Smooth muscle cell (in vitro differentiated cells): ENCODE results near the gene TAMM41. TPM values are rescaled to one million over a fixed set of nuclear protein-coding genes. Genes with fewer than 3 reads are reported as not detected.
"Not testable (repeated sequence)": the region's sequence is repeated elsewhere in the genome, so short reads cannot be mapped to it uniquely, and the experiment has no call there.

Experiments
- DNase-seq: peaks from one replicate; lab custom pipeline; 2025; ENCODE audit not compliant: unreplicated experiment; lab: John Stamatoyannopoulos, UW
- H2AFZ ChIP-seq: fragments of 200-600 bp; sonication (generic); 2 replicates; pipeline ENCODE4 v1.6.0; 2016; ENCODE audit warnings: antibody characterized with exemption, low read depth, mild to moderate bottlenecking
- H3F3A ChIP-seq: fragments of 200-600 bp; sonication (generic); 2 replicates; pipeline ENCODE4 v1.6.0; 2017; ENCODE audit warnings: antibody characterized with exemption, low read depth
- H3K27ac ChIP-seq: fragments of 200-600 bp; sonication (generic); 2 replicates; pipeline ENCODE4 v1.5.1; 2016; ENCODE audit warnings: low read depth, mild to moderate bottlenecking
- H3K27me3 ChIP-seq: fragments of 200-600 bp; sonication (generic); 2 replicates; pipeline ENCODE4 v1.6.1; 2016; ENCODE audit warnings: low read depth, mild to moderate bottlenecking
- H3K36me3 ChIP-seq: fragments of 200-600 bp; sonication (generic); 2 replicates; pipeline ENCODE4 v1.5.1; 2016; ENCODE audit warnings: low read depth
- H3K4me1 ChIP-seq: fragments of 200-600 bp; sonication (generic); 2 replicates; pipeline ENCODE4 v1.5.1; 2016; ENCODE audit warnings: low read depth
- H3K4me2 ChIP-seq: fragments of 200-600 bp; sonication (generic); 2 replicates; pipeline ENCODE4 v1.6.0; 2016; ENCODE audit warnings: mild to moderate bottlenecking
- H3K4me3 ChIP-seq: fragments of 200-600 bp; sonication (generic); 2 replicates; pipeline ENCODE4 v1.5.1; 2016; ENCODE audit warnings: mild to moderate bottlenecking
- H3K79me2 ChIP-seq: fragments of 200-600 bp; sonication (generic); 2 replicates; pipeline ENCODE4 v1.6.0; 2016; ENCODE audit warnings: low read depth, mild to moderate bottlenecking
- H3K9ac ChIP-seq: fragments of 200-600 bp; sonication (generic); 2 replicates; pipeline ENCODE4 v1.6.0; 2016; ENCODE audit warnings: low read depth
- H3K9me3 ChIP-seq: fragments of 200-600 bp; sonication (generic); replicated peaks from 2 replicates; pipeline ENCODE4 v1.5.1; 2016; ENCODE audit warnings: low read depth
- H4K20me1 ChIP-seq: fragments of 200-600 bp; sonication (generic); 2 replicates; pipeline ENCODE4 v1.6.0; 2016; ENCODE audit warnings: low read depth
- CTCF ChIP-seq: fragments of 200-600 bp; sonication (generic); IDR thresholded peaks from 2 replicates; pipeline ENCODE4 v1.5.1; 2017; ENCODE audit warnings: borderline replicate concordance, mild to moderate bottlenecking, antibody characterized with exemption; ENCODE audit not compliant: insufficient read depth, poor library complexity, severe bottlenecking
- WGBS: methylation state at CpG from one replicate; pipeline ENCODE4 v1.1.7; 2016; ENCODE audit warnings: low lambda C conversion rate; 5-methylcytosine and 5-hydroxymethylcytosine counted together
- polyA plus RNA-seq: library from polyadenylated mRNA; unstranded; fragments of >200 nt; fragmentation: Nextera tagmentation; extraction: Ambion mirVana; gene quantifications from 2 replicates; pipeline ENCODE4 v1.2.1, GENCODE V29; 2016
- total RNA-seq: library from RNA; depleted of rRNA; stranded (reverse); fragments of >200 nt; gene quantifications from 2 replicates; pipeline ENCODE4 v1.2.3, GENCODE V29; 2014

Gene TAMM41
- 5.9 and 8.1 TPM in 2 replicates for total RNA-seq
- 14.6 and 15.4 TPM in 2 replicates for polyA plus RNA-seq

- peak; percentile 49 for DNase-seq
- H3K4me2 ChIP-seq, result peak within 1 kb of the TSS; percentile 92
- H3K4me3 ChIP-seq, result peak within 1 kb of the TSS; percentile 75
- peaks cover 26% of the 10 kb centered on the region for H3K79me2 ChIP-seq
- H4K20me1 ChIP-seq, result no peaks in the 10 kb centered on the region
- H3K27ac ChIP-seq, result peak within 1 kb of the TSS; percentile 63
- H3K27me3 ChIP-seq, result no peaks in the 10 kb centered on the region
- peak within 1 kb of the TSS; percentile 98 for H2AFZ ChIP-seq
- WGBS, result 3% methylated on average over 69 of the region's 71 CpGs
- H3K4me1 ChIP-seq, result peaks cover 10% of the 10 kb centered on the region
- H3K9me3 ChIP-seq, result no peaks in the 10 kb centered on the region
- H3K9ac ChIP-seq, result peak within 1 kb of the TSS; percentile 73
- peak; percentile 42 for TF ChIP-seq CTCF
- H3K36me3 ChIP-seq, result no peaks in the 10 kb centered on the region
- H3F3A ChIP-seq, result no peaks in the 10 kb centered on the region
Measured at GRCh38 chr3:11846281-11847266, at the start of gene TAMM41. TAMM41 (minus strand) TSS chr3:11846885; CDS start chr3:11846636, 249 bp downstream.

DNA sequence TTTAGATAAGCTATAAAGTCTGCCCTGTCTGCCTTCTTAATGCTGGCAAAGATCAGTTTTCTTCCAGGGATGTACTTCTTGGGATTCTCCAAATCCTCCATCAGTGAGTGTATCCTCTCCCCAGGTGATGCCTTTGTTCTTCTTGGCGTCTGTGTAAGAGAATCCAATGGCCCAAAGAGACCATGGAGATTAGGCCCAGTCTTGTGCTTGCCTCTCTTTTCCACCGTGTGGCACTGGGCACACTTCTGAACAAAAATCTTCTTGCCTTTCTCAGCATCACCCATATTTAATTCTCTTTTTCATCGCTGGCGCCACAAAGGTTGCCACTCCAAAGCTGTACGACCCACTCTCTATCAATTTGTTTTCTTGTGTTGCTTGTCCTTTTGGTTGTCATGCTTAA lies 32.2 kb upstream of the TAMM41 start:
- Histone ChIP-seq H3K36me3 (no peaks in the 10 kb centered on the region), H4K20me1 (no peaks in the 10 kb centered on the region), H3K9ac (no peak overlapping the region), H3K27ac (no peak overlapping the region), H3K9me3 (no peaks in the 10 kb centered on the region), H3K27me3 (no peaks in the 10 kb centered on the region), H3K4me2 (no peak overlapping the region), H3F3A (no peaks in the 10 kb centered on the region), H3K79me2 (no peaks in the 10 kb centered on the region), H3K4me1 (no peaks in the 10 kb centered on the region), H2AFZ (no peak overlapping the region), H3K4me3 (no peak overlapping the region)
- 78% methylated on average over 5 of the region's 5 CpGs for WGBS
- DNase-seq, result no peak
- no peak for TF ChIP-seq CTCF

DNA sequence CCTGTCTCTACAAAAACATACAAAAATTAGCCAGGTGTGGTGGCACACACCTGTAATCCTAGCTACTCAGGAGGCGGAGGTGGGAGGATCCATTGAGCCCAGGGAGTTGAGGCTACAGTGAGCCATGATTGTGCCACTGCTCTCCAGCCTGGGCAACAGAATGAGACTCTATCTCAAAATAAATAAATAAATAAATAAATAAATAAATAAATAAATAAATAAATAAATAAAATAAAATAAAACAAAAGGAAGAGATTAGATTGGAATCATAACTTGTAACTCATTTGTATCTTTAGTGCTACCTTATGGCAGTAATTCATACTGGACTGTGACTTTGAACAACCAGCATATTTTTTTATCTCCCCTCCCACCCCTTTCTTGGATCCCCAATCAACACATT lies 28.0 kb upstream of the TAMM41 start:
- H3K4me3 ChIP-seq, H4K20me1 ChIP-seq, H3K4me2 ChIP-seq, H3K27ac ChIP-seq, H3K36me3 ChIP-seq, H3F3A ChIP-seq, H3K79me2 ChIP-seq, H2AFZ ChIP-seq, H3K4me1 ChIP-seq, DNase-seq, H3K27me3 ChIP-seq, H3K9me3 ChIP-seq, H3K9ac ChIP-seq: not testable (repeated sequence)
- WGBS, result 87% methylated on average over 1 of the region's 1 CpG

DNA sequence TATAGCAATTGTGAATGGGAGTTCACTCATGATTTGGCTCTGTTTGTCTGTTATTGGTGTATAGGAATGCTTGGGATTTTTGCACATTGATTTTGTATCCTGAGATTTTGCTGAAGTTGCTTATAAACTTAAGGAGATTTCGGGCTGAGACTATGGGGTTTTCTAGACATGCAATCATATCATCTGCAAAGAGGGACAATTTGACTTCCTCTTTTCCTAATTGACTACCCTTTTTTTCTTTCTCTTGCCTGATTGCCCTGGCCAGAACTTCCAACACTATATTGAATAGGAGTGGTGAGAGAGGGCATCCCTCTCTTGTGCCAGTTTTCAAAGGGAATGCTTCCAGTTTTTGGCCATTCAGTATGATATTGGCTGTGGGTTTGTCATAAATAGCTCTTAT lies 17.1 kb upstream of the TAMM41 start:
- not testable (repeated sequence) for H3K79me2 ChIP-seq
- 90% methylated on average over 1 of the region's 1 CpG for WGBS

DNA sequence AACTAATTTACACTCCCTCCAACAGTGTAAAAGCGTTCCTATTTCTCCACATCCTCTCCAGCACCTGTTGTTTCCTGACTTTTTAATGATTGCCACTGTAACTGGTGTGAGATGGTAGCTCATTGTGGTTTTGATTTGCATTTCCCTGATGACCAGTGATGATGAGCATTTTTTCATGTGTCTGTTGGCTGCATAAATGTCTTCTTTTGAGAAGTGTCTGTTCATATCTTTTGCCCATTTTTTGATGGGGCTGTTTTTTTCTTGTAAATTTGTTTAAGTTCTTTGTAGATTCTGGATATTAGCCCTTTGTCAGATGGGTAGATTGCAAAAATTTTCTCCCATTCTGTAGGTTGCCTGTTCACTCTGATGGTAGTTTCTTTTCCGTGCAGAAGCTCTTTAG lies 15.9 kb upstream of the TAMM41 start:
- H3K9me3 ChIP-seq, H3K9ac ChIP-seq, H3K27ac ChIP-seq, H3K4me1 ChIP-seq, H4K20me1 ChIP-seq, H2AFZ ChIP-seq, H3K36me3 ChIP-seq, H3K79me2 ChIP-seq, H3K4me3 ChIP-seq, H3K27me3 ChIP-seq, H3F3A ChIP-seq, H3K4me2 ChIP-seq, DNase-seq: not testable (repeated sequence)
- 92% methylated on average over 2 of the region's 2 CpGs for WGBS

More for the DNA sequence above, 17.1 kb upstream of the TAMM41 start:
- not testable (repeated sequence) for H2AFZ ChIP-seq, DNase-seq, H3F3A ChIP-seq, H3K27me3 ChIP-seq, H3K4me2 ChIP-seq, H3K27ac ChIP-seq, H3K9ac ChIP-seq, H3K4me1 ChIP-seq, H3K4me3 ChIP-seq, H4K20me1 ChIP-seq, H3K9me3 ChIP-seq, H3K36me3 ChIP-seq

GRCh38 chr3:11862145-11862544 lies 15.5 kb upstream of the TAMM41 start:
- not testable (repeated sequence) for H2AFZ ChIP-seq, H3K4me2 ChIP-seq, H3K9ac ChIP-seq, H3K9me3 ChIP-seq, H3K79me2 ChIP-seq, H3K36me3 ChIP-seq, H4K20me1 ChIP-seq, H3K4me1 ChIP-seq, H3F3A ChIP-seq, H3K27me3 ChIP-seq, H3K27ac ChIP-seq, DNase-seq, H3K4me3 ChIP-seq
- WGBS, result 92% methylated on average over 6 of the region's 6 CpGs

GRCh38 chr3:11860213-11860612 lies 13.5 kb upstream of the TAMM41 start:
- H4K20me1 ChIP-seq, H3K4me3 ChIP-seq, H3K27me3 ChIP-seq, H3K27ac ChIP-seq, DNase-seq, H3K4me1 ChIP-seq, H3K9me3 ChIP-seq, H2AFZ ChIP-seq, H3K36me3 ChIP-seq, H3K9ac ChIP-seq, H3K79me2 ChIP-seq, H3F3A ChIP-seq, H3K4me2 ChIP-seq: not testable (repeated sequence)
- WGBS, result 76% methylated on average over 1 of the region's 1 CpG
